Immature natural killer cell (primary cell): ENCODE data around the gene CDK11B. TPM values are rescaled to one million over a fixed set of nuclear protein-coding genes. Genes with fewer than 3 reads are reported as not detected.
"Not testable (repeated sequence)": the region's sequence is repeated elsewhere in the genome, so short reads cannot be mapped to it uniquely, and the experiment has no call there.

ENCODE experiments used
- DNase-seq, 3 donors: peaks; one replicate each; pipeline ENCODE4 v3.0.0; 2022; ENCODE audit warnings: mixed read lengths in 1 of 3
- H3K27ac Mint-ChIP-seq, 6 donors: one replicate each; pipeline ENCODE4 v1.8.0; 2020; ENCODE audit warnings: mixed read lengths in 6 of 6, mild to moderate bottlenecking in 5 of 6, inconsistent platforms in 4 of 6, moderate library complexity in 3 of 6
- H3K27me3 Mint-ChIP-seq, 3 donors: one replicate each; pipeline ENCODE4 v1.8.0; 2020 to 2021; ENCODE audit warnings: low read depth in 3 of 3, mild to moderate bottlenecking in 3 of 3, mixed read lengths in 3 of 3, moderate library complexity in 3 of 3, inconsistent platforms in 1 of 3
- H3K36me3 Mint-ChIP-seq, 3 donors: one replicate each; pipeline ENCODE4 v1.8.0; 2020; ENCODE audit warnings: mixed read lengths in 3 of 3, inconsistent platforms in 2 of 3, mild to moderate bottlenecking in 2 of 3
- H3K4me1 Mint-ChIP-seq, 2 donors: one replicate each; pipeline ENCODE4 v1.8.0; 2020; ENCODE audit warnings: inconsistent platforms in 2 of 2, mild to moderate bottlenecking in 2 of 2, mixed read lengths in 2 of 2, moderate library complexity in 1 of 2
- H3K4me3 Mint-ChIP-seq, 5 donors: one replicate each; pipeline ENCODE4 v1.8.0; 2020; ENCODE audit warnings: mild to moderate bottlenecking in 5 of 5, mixed read lengths in 5 of 5, inconsistent platforms in 3 of 5, moderate library complexity in 3 of 5
- H3K9me3 Mint-ChIP-seq, 6 donors: one replicate each; pipeline ENCODE4 v1.8.0; 2020; ENCODE audit warnings: mild to moderate bottlenecking in 6 of 6, mixed read lengths in 6 of 6, inconsistent platforms in 4 of 6, moderate library complexity in 3 of 6
- polyA plus RNA-seq, 3 donors: library from polyadenylated mRNA; unstranded; fragments of 300-500 nt; fragmentation: Illumina TruSeq; gene quantifications; one replicate each; pipeline ENCODE4 v1.2.3, GENCODE V29; 2021

CDK11B gene
- polyA plus RNA-seq, 3 donors from 2014 or later = 4.8 to 25.0 (median 8.1) TPM

DNA sequence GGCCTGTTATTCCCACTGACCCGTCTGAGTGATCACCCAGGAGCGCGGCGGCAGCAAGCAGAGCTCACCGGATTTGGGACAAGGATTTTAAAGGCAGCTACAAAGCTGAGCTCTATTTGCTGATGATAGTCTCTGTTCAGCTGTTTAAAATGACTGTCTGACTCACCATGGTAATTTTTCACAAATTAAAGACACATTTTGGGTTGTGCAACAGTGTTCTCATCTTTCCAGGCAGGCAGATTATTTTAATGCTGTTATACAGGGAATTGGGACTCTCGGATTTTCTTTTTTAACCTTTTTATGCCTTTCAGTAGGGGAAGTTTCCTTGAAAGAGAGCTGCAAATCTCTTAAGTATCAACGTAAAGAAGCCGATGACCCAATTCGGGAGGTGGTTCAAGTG is 3.6 kb upstream of the CDK11B start:
- not testable (repeated sequence) for H3K27ac Mint-ChIP-seq, H3K9me3 Mint-ChIP-seq, H3K4me1 Mint-ChIP-seq, DNase-seq, H3K36me3 Mint-ChIP-seq, H3K27me3 Mint-ChIP-seq, H3K4me3 Mint-ChIP-seq

DNA sequence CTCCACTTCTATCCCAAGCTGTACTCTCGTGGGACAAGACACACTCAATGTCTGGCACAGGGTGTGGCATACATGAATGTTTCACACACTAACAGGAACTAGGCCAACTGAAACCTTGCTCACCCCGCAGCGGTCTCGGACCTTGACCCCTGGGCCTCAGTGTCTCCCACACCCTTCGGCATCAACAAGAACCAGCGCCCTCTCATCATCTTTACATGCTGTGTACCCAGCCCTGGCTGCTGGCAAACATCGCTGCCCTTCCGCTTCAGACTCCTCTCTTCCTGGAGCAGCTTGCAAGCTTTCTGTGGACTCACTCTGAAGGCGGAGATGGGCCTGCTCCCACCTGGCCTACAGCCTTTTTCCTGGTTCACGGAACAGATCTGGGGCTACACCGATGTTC is 10.5 kb downstream of the CDK11B start:
- Mint-ChIP-seq H3K27ac (peak overlapping the region in 1 of 6 donors; percentile 39), H3K36me3 (peaks cover 16 to 44% (median 36%) of the 10 kb centered on the region in 3 donors)
- not testable (repeated sequence) for H3K9me3 Mint-ChIP-seq, DNase-seq, H3K4me1 Mint-ChIP-seq, H3K27me3 Mint-ChIP-seq, H3K4me3 Mint-ChIP-seq

DNA sequence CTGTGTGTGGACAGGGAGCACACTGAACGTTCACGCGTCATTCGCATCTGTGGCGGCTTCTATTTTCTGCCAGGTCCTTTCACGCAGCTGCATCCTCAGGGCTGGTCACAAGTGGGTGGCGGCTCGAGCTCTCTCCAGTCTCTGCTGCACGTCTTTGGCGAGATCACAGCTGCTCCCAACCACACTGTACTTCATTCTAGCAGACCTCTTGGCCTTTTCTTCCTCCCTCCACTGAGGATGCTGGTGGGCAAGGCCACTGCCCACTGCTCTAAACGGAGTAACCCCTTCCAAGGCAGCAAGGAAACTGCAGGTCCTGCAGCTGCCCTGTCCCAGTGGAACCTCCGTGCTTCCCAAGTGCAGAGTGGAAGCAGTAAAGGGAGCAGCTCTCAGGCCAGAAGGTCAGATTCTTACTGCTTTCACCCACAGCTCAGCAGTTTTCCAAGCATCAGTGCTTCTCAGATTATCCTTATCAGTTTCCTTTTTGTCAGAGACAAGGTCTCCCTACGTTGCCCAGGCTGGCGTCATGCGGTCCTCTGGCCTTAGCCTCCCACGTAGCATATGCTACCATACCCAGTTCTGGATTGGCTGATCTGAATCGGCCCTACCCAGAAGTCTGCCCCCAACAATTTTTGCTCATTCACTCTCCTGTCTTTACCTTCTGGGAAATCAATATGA is 11.1 kb downstream of the CDK11B start:
- H3K4me3 Mint-ChIP-seq, H3K27me3 Mint-ChIP-seq, H3K4me1 Mint-ChIP-seq, DNase-seq, H3K9me3 Mint-ChIP-seq: not testable (repeated sequence)
- Mint-ChIP-seq H3K36me3 (peaks cover 16 to 44% (median 37%) of the 10 kb centered on the region in 3 donors), H3K27ac (peak overlapping the region in 1 of 6 donors; percentile 56)

DNA sequence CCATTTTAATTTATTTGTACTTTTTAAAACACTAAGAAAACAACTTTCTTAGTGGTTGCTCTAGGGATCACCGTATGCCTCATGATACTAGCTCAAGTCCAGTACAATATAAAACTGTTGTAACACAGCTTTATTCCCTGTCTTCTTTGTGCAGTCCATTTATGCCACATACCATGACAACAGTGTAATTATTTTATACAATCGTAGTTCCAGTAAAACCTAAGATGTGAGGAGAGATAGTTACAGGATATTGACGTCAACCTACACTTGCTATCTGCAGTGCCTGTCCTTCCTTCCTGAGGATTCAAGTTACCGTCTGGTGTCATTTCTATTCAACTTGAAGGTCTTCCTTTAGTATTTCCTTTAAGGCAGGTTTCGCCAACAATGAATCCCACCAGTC is 12.5 kb downstream of the CDK11B start:
- peaks cover 8 to 35% (median 25%) of the 10 kb centered on the region in 3 donors for H3K36me3 Mint-ChIP-seq
- H3K4me1 Mint-ChIP-seq, H3K9me3 Mint-ChIP-seq: not testable (repeated sequence)

DNA sequence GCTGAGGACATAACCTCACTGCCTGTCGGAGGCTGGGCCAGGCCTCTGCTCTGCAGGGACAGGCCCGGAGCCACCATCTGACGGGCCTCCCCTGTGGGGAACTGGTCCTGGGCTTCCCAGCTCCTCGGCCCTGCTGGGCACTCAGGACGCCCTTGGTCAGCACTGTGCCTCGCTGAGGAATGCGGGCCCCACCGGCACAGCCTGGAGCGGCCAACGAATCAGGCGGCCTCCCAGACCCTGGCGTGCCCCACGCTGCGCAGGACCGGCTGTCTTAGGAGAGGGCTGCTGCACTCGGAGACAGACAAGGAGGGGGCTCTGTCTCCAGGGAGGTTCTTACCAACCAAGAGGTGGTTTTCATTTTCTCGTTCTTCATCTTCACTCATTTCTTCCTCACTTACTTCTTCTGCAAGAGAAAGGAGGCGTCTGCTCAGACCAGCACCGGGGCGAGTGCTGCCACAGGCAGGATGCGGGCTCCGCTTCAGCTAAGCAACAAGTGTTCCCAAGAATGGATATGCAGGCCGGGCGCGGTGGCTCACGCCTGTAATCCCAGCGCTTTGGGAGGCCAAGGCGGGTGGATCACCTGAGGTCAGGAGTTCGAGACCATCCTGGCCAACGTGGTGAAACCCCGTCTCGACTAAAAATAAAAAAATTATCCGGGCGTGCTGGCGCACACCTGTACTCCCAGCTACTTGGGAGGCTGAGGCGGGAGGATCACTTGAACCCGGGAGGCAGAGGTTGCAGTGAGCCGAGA is 17.9 kb downstream of the CDK11B start:
- DNase-seq, H3K27ac Mint-ChIP-seq, H3K36me3 Mint-ChIP-seq, H3K9me3 Mint-ChIP-seq, H3K27me3 Mint-ChIP-seq, H3K4me1 Mint-ChIP-seq, H3K4me3 Mint-ChIP-seq: not testable (repeated sequence)

More for the DNA sequence above, 12.5 kb downstream of the CDK11B start:
- H3K27me3 Mint-ChIP-seq, H3K4me3 Mint-ChIP-seq, DNase-seq, H3K27ac Mint-ChIP-seq: not testable (repeated sequence)

DNA sequence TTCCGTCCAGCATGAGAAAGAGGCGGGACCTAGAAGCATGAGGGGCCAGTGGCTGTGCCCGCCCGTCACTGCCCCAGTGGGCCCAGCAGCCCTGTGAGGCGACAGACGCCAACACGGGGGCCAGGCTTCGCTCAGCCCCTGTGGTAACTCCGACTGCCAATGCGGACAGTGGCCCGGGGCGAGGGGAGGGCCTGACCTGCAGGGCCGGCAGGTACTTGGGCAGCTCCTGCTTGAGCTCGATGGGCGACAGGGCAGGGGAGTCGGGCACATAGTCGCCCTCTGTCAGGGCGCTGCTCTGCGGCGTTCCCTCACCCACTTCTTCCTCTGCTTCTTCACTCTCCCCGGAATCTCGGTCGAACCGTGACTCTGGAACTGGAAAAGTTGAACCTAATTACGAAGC is 18.7 kb downstream of the CDK11B start:
- DNase-seq, H3K9me3 Mint-ChIP-seq, H3K4me1 Mint-ChIP-seq, H3K27me3 Mint-ChIP-seq, H3K36me3 Mint-ChIP-seq, H3K4me3 Mint-ChIP-seq, H3K27ac Mint-ChIP-seq: not testable (repeated sequence)

DNA sequence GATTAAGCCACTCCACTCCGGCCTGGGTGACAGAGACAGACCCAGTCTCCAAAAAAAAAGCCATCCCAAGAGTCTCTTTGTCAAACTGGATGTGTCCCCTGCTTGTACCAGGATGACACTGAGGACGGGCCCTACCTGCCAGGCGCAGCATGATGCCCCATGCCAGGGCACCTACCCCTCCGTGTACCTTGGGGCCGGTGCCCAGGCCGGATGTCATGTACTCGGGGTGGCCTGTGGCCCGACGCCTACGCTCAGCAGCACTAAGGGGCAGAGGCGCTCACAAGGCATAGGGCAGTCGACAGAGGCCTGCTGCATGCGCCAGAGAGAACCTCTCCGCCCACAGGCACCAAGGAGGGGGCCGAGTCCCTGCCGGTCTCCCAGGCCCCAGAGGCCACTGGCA is 19.4 kb downstream of the CDK11B start:
- not testable (repeated sequence) for H3K9me3 Mint-ChIP-seq, H3K27me3 Mint-ChIP-seq, H3K4me3 Mint-ChIP-seq, H3K36me3 Mint-ChIP-seq, H3K4me1 Mint-ChIP-seq, DNase-seq
- peak overlapping the region in 1 of 6 donors; percentile 50 for H3K27ac Mint-ChIP-seq

DNA sequence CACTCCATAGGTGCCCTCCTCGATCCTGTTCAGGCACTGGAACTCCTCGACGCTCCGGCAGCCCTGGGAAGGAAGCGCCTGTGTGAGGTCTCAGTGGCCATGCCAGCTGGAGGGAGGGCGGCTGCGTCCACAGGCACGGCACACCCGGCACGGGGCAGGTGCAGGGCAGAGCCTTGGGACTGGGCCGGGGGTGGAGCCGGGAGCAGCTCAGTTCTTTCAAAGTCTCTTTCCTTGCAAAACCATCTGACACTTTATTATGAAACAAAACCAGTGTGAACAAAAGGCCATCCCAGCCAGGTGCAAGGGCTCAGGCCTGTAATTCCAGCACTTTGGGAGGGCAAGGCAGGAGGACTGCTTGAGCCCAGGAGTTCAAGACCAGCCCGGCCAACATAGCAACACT is 20.3 kb downstream of the CDK11B start:
- H3K4me3 Mint-ChIP-seq, H3K4me1 Mint-ChIP-seq, DNase-seq, H3K27ac Mint-ChIP-seq, H3K9me3 Mint-ChIP-seq, H3K36me3 Mint-ChIP-seq, H3K27me3 Mint-ChIP-seq: not testable (repeated sequence)

DNA sequence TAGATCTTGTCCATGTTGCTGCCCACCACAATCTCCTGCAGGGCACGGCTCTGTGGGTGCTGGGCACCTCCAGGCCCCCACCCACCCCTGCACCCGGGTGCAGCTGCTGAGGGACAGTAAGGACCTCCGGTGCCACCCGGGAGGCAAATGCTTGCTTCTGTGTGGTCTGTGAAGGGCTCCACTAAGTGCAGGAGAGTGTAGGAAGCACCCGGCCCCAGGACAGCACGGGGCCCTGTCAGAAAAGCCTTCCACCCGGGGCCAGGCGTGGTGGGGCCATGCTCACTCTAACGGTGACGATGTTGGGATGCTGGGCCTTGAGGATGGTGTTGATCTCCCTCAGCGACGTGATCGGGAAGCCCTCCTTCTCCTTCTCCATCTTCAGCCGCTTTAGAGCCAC is 21.3 kb downstream of the CDK11B start:
- H3K4me1 Mint-ChIP-seq, H3K9me3 Mint-ChIP-seq, H3K27ac Mint-ChIP-seq, H3K27me3 Mint-ChIP-seq, H3K4me3 Mint-ChIP-seq, DNase-seq, H3K36me3 Mint-ChIP-seq: not testable (repeated sequence)

DNA sequence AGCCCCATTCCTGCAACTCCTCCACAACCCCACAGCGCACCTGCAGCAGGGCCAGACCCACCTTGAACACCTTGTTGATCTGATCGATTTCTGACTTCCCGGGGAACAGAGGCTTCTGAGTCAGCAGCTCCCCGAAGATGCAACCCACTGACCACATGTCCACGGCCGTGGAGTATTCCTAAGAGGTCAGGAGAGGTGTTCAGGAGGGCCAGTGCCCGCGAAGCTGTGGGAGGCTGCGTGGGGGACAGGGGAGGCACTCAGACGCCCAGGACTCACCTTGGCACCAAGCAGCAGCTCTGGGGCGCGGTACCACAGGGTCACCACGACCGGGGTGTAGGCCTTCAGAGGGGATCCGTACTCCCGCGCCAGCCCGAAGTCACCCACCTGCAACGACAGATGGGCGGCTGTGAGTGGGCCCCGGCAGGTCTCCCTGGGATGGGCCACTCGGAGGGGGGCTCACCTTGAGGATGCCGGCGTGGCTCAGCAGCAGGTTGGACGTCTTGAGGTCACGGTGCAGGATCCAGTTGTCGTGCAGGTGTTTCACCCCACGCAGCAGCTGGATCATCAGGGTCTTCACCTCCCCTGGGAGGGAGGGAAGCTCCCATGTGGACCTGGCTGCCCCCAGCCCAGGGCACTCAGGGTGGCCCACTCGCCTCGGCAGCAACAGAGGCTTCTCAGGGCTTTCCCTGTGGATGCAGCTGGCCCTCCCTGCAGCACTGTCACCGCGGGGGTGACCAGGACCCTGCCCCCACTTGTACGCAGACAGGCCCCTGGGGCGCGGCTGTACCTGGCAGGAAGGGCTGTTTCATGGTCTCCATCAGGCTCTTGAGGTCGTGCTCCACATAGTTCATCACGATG is 22.0 kb downstream of the CDK11B start:
- not testable (repeated sequence) for H3K9me3 Mint-ChIP-seq, H3K36me3 Mint-ChIP-seq, DNase-seq, H3K27me3 Mint-ChIP-seq, H3K4me1 Mint-ChIP-seq
- H3K27ac Mint-ChIP-seq = peak overlapping the region in 2 of 6 donors; percentile 12 to 65
- peak overlapping the region in 1 of 5 donors; percentile 17 for H3K4me3 Mint-ChIP-seq

DNA sequence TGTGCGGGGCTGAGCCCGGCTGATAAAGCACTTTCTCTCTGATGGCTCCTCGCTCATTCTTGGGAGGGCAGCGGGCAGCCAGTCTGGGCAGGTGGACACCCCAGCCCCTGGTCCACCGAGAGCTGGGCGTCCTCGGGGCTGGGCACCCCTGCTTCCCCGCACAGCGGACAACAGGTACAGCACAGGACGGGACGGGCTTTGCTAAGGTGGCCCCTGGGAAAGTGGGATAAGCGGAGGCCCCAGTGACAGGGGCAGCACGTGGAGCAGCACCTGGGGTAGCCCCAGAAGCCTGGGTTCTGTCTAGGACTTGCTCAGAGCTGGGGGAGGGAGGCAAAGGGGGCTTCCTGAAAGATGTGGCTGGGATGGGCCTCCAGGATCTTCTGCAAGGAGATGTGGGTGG is 24.2 kb downstream of the CDK11B start:
- not testable (repeated sequence) for H3K9me3 Mint-ChIP-seq, DNase-seq, H3K27ac Mint-ChIP-seq, H3K4me1 Mint-ChIP-seq, H3K36me3 Mint-ChIP-seq, H3K4me3 Mint-ChIP-seq
- peaks cover 8 to 10% (median 10%) of the 10 kb centered on the region in 3 donors for H3K27me3 Mint-ChIP-seq

DNA sequence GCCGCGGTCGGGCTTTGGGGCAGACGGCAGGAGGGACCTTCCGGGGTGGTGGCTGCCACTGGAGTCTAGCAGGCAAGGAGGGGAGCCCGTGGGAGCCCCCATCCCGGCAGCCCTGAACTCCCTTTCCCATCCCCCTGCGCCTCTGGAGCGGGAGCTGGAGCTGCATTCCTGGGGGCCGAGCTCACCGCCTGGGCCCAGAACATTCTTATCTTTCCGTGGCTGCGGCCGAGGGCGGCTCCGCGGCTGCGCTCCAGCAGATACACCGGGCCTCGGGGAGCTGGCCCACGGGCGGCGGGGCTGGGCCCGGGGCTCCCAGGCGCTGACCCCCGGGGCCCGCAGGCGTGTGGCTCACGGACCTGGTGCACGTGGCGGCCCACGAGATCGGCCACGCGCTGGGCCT is 25.4 kb downstream of the CDK11B start:
- not testable (repeated sequence) for H3K27ac Mint-ChIP-seq, H3K36me3 Mint-ChIP-seq, H3K4me1 Mint-ChIP-seq, H3K9me3 Mint-ChIP-seq, DNase-seq, H3K4me3 Mint-ChIP-seq
- H3K27me3 Mint-ChIP-seq = peaks cover 8 to 15% (median 10%) of the 10 kb centered on the region in 3 donors

DNA sequence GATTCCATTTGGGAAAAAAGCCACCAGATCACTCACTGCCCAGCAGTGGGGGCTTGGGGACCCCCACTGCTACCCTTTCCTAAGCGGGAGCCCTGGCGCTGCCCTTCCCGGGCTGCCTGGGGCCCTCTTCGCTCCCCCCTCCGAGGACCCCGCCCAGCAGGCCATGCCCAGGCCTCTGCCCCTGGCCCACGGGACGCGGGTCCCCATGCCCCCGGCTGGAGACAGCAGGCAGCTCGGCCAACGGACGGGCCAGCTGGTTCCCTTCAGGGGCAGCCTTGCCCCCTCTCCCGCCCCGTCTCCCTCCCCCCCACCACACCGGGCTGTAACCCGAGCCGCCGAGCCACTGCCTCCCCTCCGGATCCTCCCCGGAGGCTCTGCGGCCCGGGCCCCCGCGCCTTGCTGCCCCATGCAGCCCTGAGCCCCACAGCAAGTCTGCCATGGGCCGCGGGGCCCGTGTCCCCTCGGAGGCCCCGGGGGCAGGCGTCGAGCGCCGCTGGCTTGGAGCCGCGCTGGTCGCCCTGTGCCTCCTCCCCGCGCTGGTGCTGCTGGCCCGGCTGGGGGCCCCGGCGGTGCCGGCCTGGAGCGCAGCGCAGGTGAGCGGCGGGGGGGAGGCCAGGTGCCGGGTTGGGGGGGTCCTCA is 26.9 kb downstream of the CDK11B start, which contains the start of gene MMP23B:
Gene MMP23B, plus strand, starts transcription at position 392 of the 639 bp plus-strand sequence. Its CDS starts 46 bp downstream, at position 438.
- H3K27me3 Mint-ChIP-seq = peaks cover 8 to 23% (median 10%) of the 10 kb centered on the region in 3 donors

More for the DNA sequence above, 26.9 kb downstream of the CDK11B start, which contains the start of gene MMP23B:
- Mint-ChIP-seq H3K27ac (peak within 1 kb of the TSS; percentile 86 to 95 (median 94)), H3K9me3 (peaks cover 0 to 2% (median 0%) of the 10 kb centered on the region in 6 donors), H3K4me1 (peaks cover 0 to 14% of the 10 kb centered on the region in 2 donors), H3K36me3 (no peaks in the 10 kb centered on the region), H3K4me3 (peak within 1 kb of the TSS; percentile 85 to 88 (median 86))
- peak in 1 of 3 donors; percentile 26 for DNase-seq
